PC-3 (cell line): Measurements from ENCODE around the gene TUBD1. TPM values are rescaled to one million over a fixed set of nuclear protein-coding genes. Genes with fewer than 3 reads are reported as not detected.

ENCODE experiments used
- ATAC-seq: fragments of 200-7000 bp; cut with Tn5 transposase; 2 replicates; pipeline ENCODE4 v1.9.1; 2020; ENCODE audit warnings: mild to moderate bottlenecking, moderate library complexity
- BruUV-seq: library from RNA; stranded (reverse); fragments of 400-500 nt; replicated peaks from 2 replicates; lab custom pipeline; 2021; lab: Mats Ljungman, UMichigan
- CTCF ChIA-PET: fragments of 300-600 bp; sonication (Branson Sonifier 250); formaldehyde crosslinking; loops from one replicate; lab custom pipeline; 2022; ENCODE audit warnings: antibody characterized with exemption; lab: Charles Lee
- POLR2A ChIA-PET: fragments of 300-600 bp; sonication (Branson Sonifier 250); formaldehyde crosslinking; loops from one replicate; lab custom pipeline; 2022; ENCODE audit warnings: antibody characterized with exemption; ENCODE audit not compliant: unreplicated experiment; lab: Charles Lee
- DNase-seq: peaks from one replicate; pipeline ENCODE4 v3.0.0-alpha.2; 2015
- H2AFZ ChIP-seq: fragments of 300-600 bp; sonication (generic); 2 replicates; pipeline ENCODE4 v1.6.0; 2016; ENCODE audit warnings: antibody characterized with exemption, low read length
- H3F3A ChIP-seq: fragments of 300-600 bp; sonication (generic); one replicate; pipeline ENCODE4 v1.6.0; 2017; ENCODE audit warnings: antibody characterized with exemption, low read length, control low read depth, mild to moderate bottlenecking; ENCODE audit not compliant: unreplicated experiment
- H3K27ac ChIP-seq: fragments of 300-600 bp; sonication (generic); 2 replicates; pipeline ENCODE4 v1.5.1; 2016; ENCODE audit warnings: mild to moderate bottlenecking, low read length
- H3K27me3 ChIP-seq: fragments of 300-600 bp; sonication (generic); 2 replicates; pipeline ENCODE4 v1.6.1; 2016; ENCODE audit warnings: low read length, mixed read lengths
- H3K36me3 ChIP-seq: fragments of 300-600 bp; sonication (generic); 2 replicates; pipeline ENCODE4 v1.6.1; 2016; ENCODE audit warnings: low read depth, mixed run types, low read length, mixed read lengths
- H3K4me1 ChIP-seq: fragments of 300-600 bp; sonication (generic); 2 replicates; pipeline ENCODE4 v1.5.1; 2016; ENCODE audit warnings: low read length; ENCODE audit not compliant: insufficient read depth
- H3K4me2 ChIP-seq: fragments of 300-600 bp; sonication (generic); 2 replicates; pipeline ENCODE4 v1.6.0; 2016; ENCODE audit warnings: low read length
- H3K4me3 ChIP-seq: fragments of 300-600 bp; sonication (generic); 2 replicates; pipeline ENCODE4 v1.5.1; 2016; ENCODE audit warnings: mild to moderate bottlenecking, low read length, mixed read lengths
- H3K79me2 ChIP-seq: fragments of 300-600 bp; sonication (generic); 2 replicates; pipeline ENCODE4 v1.6.1; 2017; ENCODE audit warnings: low read length, mixed read lengths
- H3K9ac ChIP-seq: fragments of 300-600 bp; sonication (generic); 2 replicates; pipeline ENCODE4 v1.6.0; 2016; ENCODE audit warnings: mild to moderate bottlenecking, low read length
- H3K9me2 ChIP-seq: fragments of 300-600 bp; sonication (generic); replicated peaks from 2 replicates; pipeline ENCODE4 v1.6.1; 2016; ENCODE audit warnings: mixed run types, low read length, mixed read lengths
- H3K9me3 ChIP-seq: fragments of 300-600 bp; sonication (generic); 2 replicates; pipeline ENCODE4 v1.6.1; 2016; ENCODE audit warnings: low read length, mixed read lengths
- H4K20me1 ChIP-seq: fragments of 300-600 bp; sonication (generic); 2 replicates; pipeline ENCODE4 v1.6.1; 2016; ENCODE audit warnings: low read length, mixed read lengths
- CTCF ChIP-seq: fragments of 300-600 bp; sonication (generic); conservative IDR thresholded peaks from 2 replicates; pipeline ENCODE4 v1.5.1; 2017; ENCODE audit warnings: antibody characterized with exemption, low read depth, mild to moderate bottlenecking, low read length
- EZH2 ChIP-seq: fragments of 300-600 bp; sonication (generic); IDR thresholded peaks from one replicate; pipeline ENCODE4 v1.6.1; 2017; ENCODE audit warnings: antibody characterized with exemption, mild to moderate bottlenecking, low read length; ENCODE audit not compliant: unreplicated experiment
- EZH2phosphoT487 ChIP-seq: fragments of 300-600 bp; sonication (generic); IDR thresholded peaks from 2 replicates; pipeline ENCODE4 v1.6.1; 2018; ENCODE audit warnings: mild to moderate bottlenecking, antibody characterized with exemption, low read length, borderline replicate concordance
- intact Hi-C: fragments of 100-400 bp; cut with micrococcal nuclease; formaldehyde crosslinking; loops from 2 replicates; pipeline ENCODE4 v1.9.0; 2023
- total RNA-seq: library from RNA; depleted of rRNA; stranded (reverse); fragments of >200 nt; gene quantifications from 2 replicates; pipeline ENCODE4 v1.2.3, GENCODE V29; 2014

The TUBD1 gene
- total RNA-seq, 1 experiment from 2014 or later: 8.2 TPM

- Histone ChIP-seq H2AFZ (no peak overlapping the region), H3F3A (peaks cover 7% of the 10 kb centered on the region), H3K27me3 (no peaks in the 10 kb centered on the region), H3K79me2 (peaks cover 13% of the 10 kb centered on the region), H3K9me3 (no peaks in the 10 kb centered on the region), H4K20me1 (no peaks in the 10 kb centered on the region), H3K4me2 (no peak overlapping the region), H3K4me3 (no peak overlapping the region), H3K9ac (peak overlapping the region; percentile 14; the same call in 1 of the 2 replicates), H3K27ac (peak overlapping the region; percentile 92), H3K4me1 (peaks cover 43% of the 10 kb centered on the region), H3K36me3 (peaks cover 3% of the 10 kb centered on the region; the same call in 1 of the 2 replicates), H3K9me2 (no peaks in the 10 kb centered on the region)
- CTCF ChIA-PET: interaction anchor here (0.5 to 2.1 kb wide), 10 partner anchors 9 to 153 kb away, joined by 3 to 61 read pairs (median 5); partner anchors contain the start of genes PTRH2 and VMP1
- no TSS peak for BruUV-seq
- DNase-seq (peak; percentile 85), ATAC-seq (peak; percentile 47)
- intact Hi-C loops: loop anchor here (1.0 to 2.0 kb wide), 4 partner anchors 16 to 339 kb away; no protein-coding TSS in a partner anchor
- peak; percentile 94 for TF ChIP-seq CTCF
- no peak for TF ChIP-seq EZH2
- POLR2A ChIA-PET: interaction anchor here (0.6 to 1.5 kb wide), 7 partner anchors 14 to 1905 kb away, joined by 3 to 22 read pairs (median 5); partner anchors contain the start of genes CUEDC1, PTRH2 and VMP1
Observed at GRCh38 chr17:59859444-59860025, 33.2 kb downstream of the TUBD1 start.

GRCh38 chr17:59858932-59859331 is 33.8 kb downstream of the TUBD1 start:
- Histone ChIP-seq H3K27me3 (no peaks in the 10 kb centered on the region), H3K9ac (peak overlapping the region; percentile 14; the same call in 1 of the 2 replicates), H3F3A (peaks cover 7% of the 10 kb centered on the region), H3K9me3 (no peaks in the 10 kb centered on the region), H3K27ac (peak overlapping the region; percentile 92), H2AFZ (no peak overlapping the region), H3K4me3 (no peak overlapping the region), H4K20me1 (no peaks in the 10 kb centered on the region), H3K4me1 (peaks cover 49% of the 10 kb centered on the region), H3K4me2 (no peak overlapping the region), H3K79me2 (peaks cover 19% of the 10 kb centered on the region), H3K9me2 (no peaks in the 10 kb centered on the region), H3K36me3 (peaks cover 3% of the 10 kb centered on the region; the same call in 1 of the 2 replicates)
- no peak for DNase-seq
- no peak for ATAC-seq
- BruUV-seq: no TSS peak
- TF ChIP-seq EZH2phosphoT487 (no peak), CTCF (no peak), EZH2 (no peak)
- POLR2A ChIA-PET: interaction anchor here (0.6 to 1.5 kb wide), 5 partner anchors 13 to 1904 kb away, joined by 4 to 22 read pairs (median 11); partner anchors contain the start of gene CUEDC1
- intact Hi-C loops: loop anchor here (1.0 to 2.0 kb wide), 4 partner anchors 16 to 338 kb away; no protein-coding TSS in a partner anchor
- CTCF ChIA-PET: interaction anchor here (0.6 to 2.1 kb wide), 8 partner anchors 11 to 156 kb away, joined by 3 to 61 read pairs (median 8); partner anchors contain the start of genes PTRH2 and VMP1
